Osteoblast (primary cell): ENCODE data around the gene CXCR4. TPM values are rescaled to one million over a fixed set of nuclear protein-coding genes. Genes with fewer than 3 reads are reported as not detected.
"Not testable (repeated sequence)": the region's sequence is repeated elsewhere in the genome, so short reads cannot be mapped to it uniquely, and the experiment has no call there.

Source experiments
- DNase-seq: peaks from one replicate; pipeline ENCODE4 v3.0.0; 2011; ENCODE audit warnings: low spot score, mixed read lengths; ENCODE audit not compliant: insufficient read length; ENCODE audit errors: missing footprints
- H2AFZ ChIP-seq: 2 replicates; pipeline ENCODE4 v1.6.0; 2011; ENCODE audit warnings: mild to moderate bottlenecking, low read length
- H3K27ac ChIP-seq: 2 replicates; pipeline ENCODE4 v1.5.1; 2011; ENCODE audit warnings: mild to moderate bottlenecking, low read depth, low read length, moderate library complexity
- H3K27me3 ChIP-seq: 2 replicates; pipeline ENCODE4 v1.6.0; 2012; ENCODE audit warnings: mild to moderate bottlenecking, control low read depth, inconsistent platforms, low read length, moderate library complexity; ENCODE audit not compliant: insufficient read depth
- H3K36me3 ChIP-seq: 2 replicates; pipeline ENCODE4 v1.5.1; 2011; ENCODE audit warnings: mild to moderate bottlenecking, low read length, control low read depth, moderate library complexity; ENCODE audit not compliant: insufficient read depth
- H3K4me1 ChIP-seq: 2 replicates; pipeline ENCODE4 v1.5.1; 2011; ENCODE audit warnings: mild to moderate bottlenecking, low read length, control low read depth, moderate library complexity; ENCODE audit not compliant: insufficient read depth
- H3K4me2 ChIP-seq: 2 replicates; pipeline ENCODE4 v1.6.0; 2011; ENCODE audit warnings: mild to moderate bottlenecking, low read length; ENCODE audit not compliant: insufficient read depth
- H3K4me3 ChIP-seq: fragments of 200-600 bp; sonication (generic); 3 replicates; pipeline ENCODE4 v1.5.1; 2012; ENCODE audit warnings: mild to moderate bottlenecking, low read length, inconsistent platforms; ENCODE audit not compliant: insufficient read depth
- H3K79me2 ChIP-seq: 2 replicates; pipeline ENCODE4 v1.6.0; 2012; ENCODE audit warnings: mild to moderate bottlenecking, low read length, control low read depth, inconsistent platforms; ENCODE audit not compliant: insufficient read depth
- H3K9me3 ChIP-seq: 2 replicates; pipeline ENCODE4 v1.5.1; 2011; ENCODE audit warnings: low read depth, low read length, control low read depth
- H4K20me1 ChIP-seq: 2 replicates; pipeline ENCODE4 v1.6.0; 2012; ENCODE audit warnings: mild to moderate bottlenecking, low read length, control low read depth; ENCODE audit not compliant: insufficient read depth
- CTCF ChIP-seq: IDR thresholded peaks from 2 replicates; pipeline ENCODE4 v1.5.1; 2011; ENCODE audit warnings: mild to moderate bottlenecking, low read depth, low read length, moderate library complexity; ENCODE audit errors: extremely low read depth
- total RNA-seq: library from RNA; depleted of rRNA; stranded (reverse); fragments of >200 nt; gene quantifications from 2 replicates; pipeline ENCODE4 v1.2.3, GENCODE V29; 2012

CXCR4 gene
- total RNA-seq, 1 donor: under 0.01 TPM

- no peaks in the 10 kb centered on the region for H3K79me2 ChIP-seq
- TF ChIP-seq CTCF: no peak
- H3K9me3 ChIP-seq: no peaks in the 10 kb centered on the region
- H4K20me1 ChIP-seq: no peaks in the 10 kb centered on the region
- H3K27ac ChIP-seq: no peak overlapping the region
- H3K4me2 ChIP-seq: no peak overlapping the region
- H3K36me3 ChIP-seq: no peaks in the 10 kb centered on the region
- H2AFZ ChIP-seq: no peak overlapping the region
- H3K4me1 ChIP-seq: no peaks in the 10 kb centered on the region
- no peak for DNase-seq
- H3K27me3 ChIP-seq: no peaks in the 10 kb centered on the region
- no peak overlapping the region for H3K4me3 ChIP-seq
Observed at GRCh38 chr2:136072621-136073020, 45.3 kb downstream of the CXCR4 start.

GRCh38 chr2:136071887-136072286 is 46.1 kb downstream of the CXCR4 start:
- H3K36me3 ChIP-seq, H3K27me3 ChIP-seq, H3K9me3 ChIP-seq, H3K4me2 ChIP-seq, H3K79me2 ChIP-seq, H4K20me1 ChIP-seq, H3K4me3 ChIP-seq, H3K27ac ChIP-seq, H2AFZ ChIP-seq, H3K4me1 ChIP-seq, DNase-seq: not testable (repeated sequence)

- TF ChIP-seq CTCF: no peak
- H3K27me3 ChIP-seq: no peaks in the 10 kb centered on the region
Observed at GRCh38 chr2:136070913-136071312, 47.0 kb downstream of the CXCR4 start.

GRCh38 chr2:136069773-136070172 is 48.2 kb downstream of the CXCR4 start:
- no peak for TF ChIP-seq CTCF
- no peak overlapping the region for H2AFZ ChIP-seq

More at GRCh38 chr2:136070913-136071312, 47.0 kb downstream of the CXCR4 start:
- no peak overlapping the region for H2AFZ ChIP-seq
- no peak overlapping the region for H3K4me2 ChIP-seq
- no peaks in the 10 kb centered on the region for H3K79me2 ChIP-seq
- no peaks in the 10 kb centered on the region for H3K36me3 ChIP-seq
- DNase-seq: no peak
- no peaks in the 10 kb centered on the region for H3K9me3 ChIP-seq
- no peaks in the 10 kb centered on the region for H4K20me1 ChIP-seq
- H3K27ac ChIP-seq: no peak overlapping the region
- no peak overlapping the region for H3K4me3 ChIP-seq
- no peaks in the 10 kb centered on the region for H3K4me1 ChIP-seq

More at GRCh38 chr2:136069773-136070172, 48.2 kb downstream of the CXCR4 start:
- Histone ChIP-seq H3K36me3 (no peaks in the 10 kb centered on the region), H3K4me2 (no peak overlapping the region), H4K20me1 (no peaks in the 10 kb centered on the region), H3K9me3 (no peaks in the 10 kb centered on the region), H3K27me3 (no peaks in the 10 kb centered on the region), H3K4me3 (no peak overlapping the region), H3K4me1 (no peaks in the 10 kb centered on the region), H3K79me2 (no peaks in the 10 kb centered on the region), H3K27ac (no peak overlapping the region)
- no peak for DNase-seq
